OCI-LY3 (cell line): ENCODE results near the gene RTL9.

Experiments
- H2AFZ ChIP-seq: fragments of 200-600, 300-600 bp; shearing (Covaris generic); 2 replicates; pipeline ENCODE4 v1.6.0; 2014; ENCODE audit warnings: antibody characterized with exemption, low read depth, low read length
- H3K27ac ChIP-seq: fragments of 200-600, 300-600 bp; sonication (generic); 2 replicates; pipeline ENCODE4 v1.5.1; 2014; ENCODE audit warnings: mild to moderate bottlenecking, low read length, moderate library complexity, mixed read lengths
- H3K27me3 ChIP-seq: fragments of 200-600, 300-600 bp; sonication (generic); 2 replicates; pipeline ENCODE4 v1.6.1; 2014; ENCODE audit warnings: low read depth, low read length, mixed read lengths
- H3K36me3 ChIP-seq: fragments of 200-600, 300-600 bp; sonication (generic); replicated peaks from 2 replicates; pipeline ENCODE3; 2014; ENCODE audit warnings: low read depth, low read length, mixed read lengths
- H3K4me1 ChIP-seq: fragments of 300-600, 200-600 bp; sonication (generic); 2 replicates; pipeline ENCODE4 v1.6.1; 2014; ENCODE audit warnings: low read length, mixed read lengths
- H3K4me2 ChIP-seq: fragments of 200-600, 300-600 bp; sonication (generic); 2 replicates; pipeline ENCODE4 v1.6.1; 2014; ENCODE audit warnings: low read length, mixed read lengths
- H3K4me3 ChIP-seq: fragments of 300-600, 200-600 bp; sonication (generic); 2 replicates; pipeline ENCODE4 v1.5.1; 2014; ENCODE audit warnings: antibody characterized with exemption, mild to moderate bottlenecking, low read length, moderate library complexity
- H3K79me2 ChIP-seq: fragments of 300-600, 200-600 bp; shearing (Covaris generic); 2 replicates; pipeline ENCODE4 v1.6.1; 2014; ENCODE audit warnings: mild to moderate bottlenecking, low read length, mixed read lengths
- H3K9ac ChIP-seq: fragments of 300-600, 200-600 bp; shearing (Covaris generic); 2 replicates; pipeline ENCODE4 v1.6.0; 2014; ENCODE audit warnings: mild to moderate bottlenecking, low read length, moderate library complexity
- H3K9me3 ChIP-seq: fragments of 200-600, 300-600 bp; shearing (Covaris generic); 2 replicates; pipeline ENCODE4 v1.6.1; 2014; ENCODE audit warnings: low read length, mixed read lengths; ENCODE audit not compliant: insufficient read depth
- H4K20me1 ChIP-seq: fragments of 200-600, 300-600 bp; sonication (generic); 2 replicates; pipeline ENCODE4 v1.6.1; 2016; ENCODE audit warnings: low read length, mixed read lengths; ENCODE audit not compliant: insufficient read depth
- EZH2phosphoT487 ChIP-seq: fragments of 200-600 bp; shearing (Covaris generic); IDR thresholded peaks from 2 replicates; pipeline ENCODE4 v1.6.1; 2018; ENCODE audit warnings: antibody characterized with exemption, mixed run types, low read depth
- TF ChIP-seq, protein P1 (sequence below): fragments of 200-600, 300-600 bp; sonication (generic); IDR thresholded peaks from 2 replicates; pipeline ENCODE4 v1.5.1; 2014; ENCODE audit warnings: antibody characterized with exemption, low read length, low read depth

Gene RTL9

DNA sequence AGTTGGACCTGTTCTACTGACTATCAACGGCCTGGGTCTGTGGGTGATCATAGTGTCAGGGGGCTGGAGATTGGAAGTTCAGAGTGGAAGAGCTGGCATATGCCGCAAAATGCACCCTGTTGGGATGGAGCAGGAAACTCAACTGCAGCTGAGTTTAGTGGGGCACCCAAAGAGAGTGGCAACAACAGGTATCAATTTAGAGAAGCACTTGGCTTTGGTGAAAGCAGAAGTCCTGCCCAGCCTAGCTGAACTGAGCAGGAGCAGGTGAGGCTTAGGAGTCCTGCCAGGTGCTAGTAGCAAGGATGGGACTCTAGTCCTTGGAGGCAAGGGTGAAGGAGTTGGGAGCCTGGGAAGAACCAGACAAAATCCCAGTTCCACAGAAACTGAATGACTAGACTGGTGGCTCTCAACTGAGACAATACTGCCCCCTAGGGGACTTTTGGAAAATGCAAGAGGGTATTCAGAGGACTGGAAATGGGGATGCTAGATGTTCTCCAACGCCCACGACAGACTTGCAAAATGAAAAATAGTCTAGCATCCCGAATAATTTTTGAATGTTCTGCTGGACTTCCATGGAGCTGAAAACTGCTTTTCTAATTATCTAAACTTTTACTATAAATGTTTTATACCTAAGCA lies 49.4 kb downstream of the RTL9 start:
- peaks cover 5% of the 10 kb centered on the region; the same call in 1 of the 2 replicates for H3K27me3 ChIP-seq
- H2AFZ ChIP-seq = no peak overlapping the region
- H3K36me3 ChIP-seq = no peaks in the 10 kb centered on the region
- no peak for TF ChIP-seq EZH2phosphoT487
- TF ChIP-seq, protein P1, sequence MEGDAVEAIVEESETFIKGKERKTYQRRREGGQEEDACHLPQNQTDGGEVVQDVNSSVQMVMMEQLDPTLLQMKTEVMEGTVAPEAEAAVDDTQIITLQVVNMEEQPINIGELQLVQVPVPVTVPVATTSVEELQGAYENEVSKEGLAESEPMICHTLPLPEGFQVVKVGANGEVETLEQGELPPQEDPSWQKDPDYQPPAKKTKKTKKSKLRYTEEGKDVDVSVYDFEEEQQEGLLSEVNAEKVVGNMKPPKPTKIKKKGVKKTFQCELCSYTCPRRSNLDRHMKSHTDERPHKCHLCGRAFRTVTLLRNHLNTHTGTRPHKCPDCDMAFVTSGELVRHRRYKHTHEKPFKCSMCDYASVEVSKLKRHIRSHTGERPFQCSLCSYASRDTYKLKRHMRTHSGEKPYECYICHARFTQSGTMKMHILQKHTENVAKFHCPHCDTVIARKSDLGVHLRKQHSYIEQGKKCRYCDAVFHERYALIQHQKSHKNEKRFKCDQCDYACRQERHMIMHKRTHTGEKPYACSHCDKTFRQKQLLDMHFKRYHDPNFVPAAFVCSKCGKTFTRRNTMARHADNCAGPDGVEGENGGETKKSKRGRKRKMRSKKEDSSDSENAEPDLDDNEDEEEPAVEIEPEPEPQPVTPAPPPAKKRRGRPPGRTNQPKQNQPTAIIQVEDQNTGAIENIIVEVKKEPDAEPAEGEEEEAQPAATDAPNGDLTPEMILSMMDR = peak; percentile 66
- no peaks in the 10 kb centered on the region for H3K9me3 ChIP-seq
- H4K20me1 ChIP-seq = no peaks in the 10 kb centered on the region
- H3K9ac ChIP-seq = no peak overlapping the region
- H3K27ac ChIP-seq = no peak overlapping the region
- H3K4me2 ChIP-seq = no peak overlapping the region
- H3K4me1 ChIP-seq = no peaks in the 10 kb centered on the region
- H3K79me2 ChIP-seq = no peaks in the 10 kb centered on the region
- no peak overlapping the region for H3K4me3 ChIP-seq
